HL-60/S4 treated with retinoic acid at 250 ng/mL for 4 days and 3 days (cell line): Measurements from ENCODE around the gene UNC5CL.

ENCODE experiments used
- in situ Hi-C: fragments of 300-500 bp; cut with MboI; formaldehyde crosslinking; loops from 2 replicates; pipeline ENCODE4 v1.7.0; 2022; ENCODE audit warnings: low sequenced_read_pairs

The UNC5CL gene, protein sequence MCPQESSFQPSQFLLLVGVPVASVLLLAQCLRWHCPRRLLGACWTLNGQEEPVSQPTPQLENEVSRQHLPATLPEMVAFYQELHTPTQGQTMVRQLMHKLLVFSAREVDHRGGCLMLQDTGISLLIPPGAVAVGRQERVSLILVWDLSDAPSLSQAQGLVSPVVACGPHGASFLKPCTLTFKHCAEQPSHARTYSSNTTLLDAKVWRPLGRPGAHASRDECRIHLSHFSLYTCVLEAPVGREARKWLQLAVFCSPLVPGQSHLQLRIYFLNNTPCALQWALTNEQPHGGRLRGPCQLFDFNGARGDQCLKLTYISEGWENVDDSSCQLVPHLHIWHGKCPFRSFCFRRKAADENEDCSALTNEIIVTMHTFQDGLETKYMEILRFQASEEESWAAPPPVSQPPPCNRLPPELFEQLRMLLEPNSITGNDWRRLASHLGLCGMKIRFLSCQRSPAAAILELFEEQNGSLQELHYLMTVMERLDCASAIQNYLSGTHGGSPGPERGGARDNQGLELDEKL

DNA sequence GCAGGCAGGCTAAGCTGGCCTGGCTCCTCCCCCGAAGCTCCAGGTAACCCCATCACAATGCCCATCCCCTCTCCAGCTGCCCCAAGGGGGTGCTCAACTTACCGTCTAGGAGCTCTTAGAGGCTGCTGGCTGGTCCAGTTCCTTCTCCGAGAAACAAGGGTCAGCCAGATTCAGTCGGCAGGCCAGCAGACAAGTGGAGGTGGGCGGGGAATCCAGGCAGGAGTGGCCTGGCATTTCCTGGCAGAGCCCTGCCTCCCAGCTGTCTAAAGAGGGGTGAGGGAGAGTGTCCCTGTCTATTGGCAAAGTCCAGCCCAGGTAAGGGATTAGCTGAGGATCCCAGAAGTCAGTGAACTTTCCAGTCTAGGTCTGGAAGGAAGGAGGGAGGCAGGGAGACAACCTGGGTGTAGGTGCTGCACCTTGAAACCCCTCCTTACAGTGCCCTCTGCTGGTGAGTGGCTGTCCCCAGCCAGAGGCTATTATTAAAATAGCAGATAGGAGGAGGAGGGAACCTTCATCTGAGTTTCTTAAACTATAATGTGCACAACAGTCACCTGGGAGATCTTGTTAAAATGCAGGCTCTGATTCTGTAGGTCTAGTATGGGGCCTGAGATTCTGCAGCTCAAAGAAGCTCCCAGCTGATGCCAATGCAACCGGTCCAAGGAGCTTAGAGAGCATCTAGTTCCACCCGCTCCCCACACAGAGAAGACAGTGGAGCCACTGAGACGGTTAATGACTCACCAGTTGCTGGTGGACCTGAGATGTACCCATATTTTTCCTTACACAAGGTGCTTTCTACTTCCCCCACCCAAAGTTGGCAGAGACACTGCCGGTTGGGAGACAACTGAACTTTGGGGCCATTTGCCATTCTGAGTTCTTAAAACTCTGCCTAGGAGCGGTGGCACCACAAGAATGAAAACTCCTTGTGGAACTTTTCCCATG is at the start of gene UNC5CL:
Gene UNC5CL, minus strand, starts transcription at position 162 of the 939 bp plus-strand sequence. CDS start 4,147 bp downstream, outside the sequence.
- in situ Hi-C loops: no loop called here

DNA sequence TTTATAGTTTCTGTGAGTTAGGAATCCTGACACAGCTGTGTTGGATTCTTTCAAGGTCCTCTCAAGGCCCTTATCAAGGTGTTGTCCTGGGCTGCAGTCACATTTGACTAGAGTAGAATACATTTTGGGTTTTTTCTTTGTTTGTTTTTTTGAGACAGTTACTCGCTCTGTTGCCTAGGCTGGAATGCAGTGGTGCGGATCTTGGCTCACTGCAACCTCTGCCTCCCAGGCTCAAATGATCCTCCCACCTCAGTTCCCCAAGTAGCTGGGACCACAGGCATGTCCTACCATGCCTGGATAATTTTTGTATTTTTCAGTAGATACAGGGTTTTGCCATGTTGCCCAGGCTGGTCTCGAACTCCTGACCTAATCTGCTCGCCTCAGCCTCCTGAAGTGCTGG is 49.4 kb upstream of the UNC5CL start:
- in situ Hi-C loops: loop anchor here (10.0 kb wide), 1 partner anchor 226 kb away; no protein-coding TSS in a partner anchor

- in situ Hi-C loops: loop anchor here (10.0 kb wide), 1 partner anchor 230 kb away; no protein-coding TSS in a partner anchor
Observed at GRCh38 chr6:41085182-41085581, 46.2 kb upstream of the UNC5CL start.

- in situ Hi-C loops: loop anchor here (10.0 kb wide), 1 partner anchor 232 kb away; no protein-coding TSS in a partner anchor
Observed at GRCh38 chr6:41083072-41083471, 44.1 kb upstream of the UNC5CL start.

GRCh38 chr6:41080621-41081020 is 41.6 kb upstream of the UNC5CL start:
- in situ Hi-C loops: loop anchor here (10.0 kb wide), 1 partner anchor 234 kb away; no protein-coding TSS in a partner anchor

- in situ Hi-C loops: no loop called here
Observed at GRCh38 chr6:41079080-41079479, 40.1 kb upstream of the UNC5CL start.

DNA sequence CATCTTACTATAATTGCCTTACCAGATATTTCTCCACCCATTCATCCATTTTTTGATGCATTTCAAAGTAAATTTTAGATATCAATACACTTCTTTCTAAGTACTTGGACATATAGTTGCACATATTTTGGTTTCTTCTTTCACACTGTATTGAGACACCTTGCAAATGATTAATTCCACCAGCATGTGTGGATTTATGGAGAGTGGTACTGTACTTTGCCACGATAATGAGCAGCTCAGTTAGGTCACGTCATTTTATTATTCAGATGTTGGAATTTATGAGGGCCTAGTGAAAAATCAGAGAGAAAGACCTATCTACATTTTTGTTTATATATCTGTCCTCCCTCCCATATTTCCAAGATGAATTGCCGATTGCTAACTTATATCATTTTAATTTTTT is 39.1 kb upstream of the UNC5CL start:
- in situ Hi-C loops: no loop called here

GRCh38 chr6:41077536-41077935 is 38.5 kb upstream of the UNC5CL start:
- in situ Hi-C loops: no loop called here

DNA sequence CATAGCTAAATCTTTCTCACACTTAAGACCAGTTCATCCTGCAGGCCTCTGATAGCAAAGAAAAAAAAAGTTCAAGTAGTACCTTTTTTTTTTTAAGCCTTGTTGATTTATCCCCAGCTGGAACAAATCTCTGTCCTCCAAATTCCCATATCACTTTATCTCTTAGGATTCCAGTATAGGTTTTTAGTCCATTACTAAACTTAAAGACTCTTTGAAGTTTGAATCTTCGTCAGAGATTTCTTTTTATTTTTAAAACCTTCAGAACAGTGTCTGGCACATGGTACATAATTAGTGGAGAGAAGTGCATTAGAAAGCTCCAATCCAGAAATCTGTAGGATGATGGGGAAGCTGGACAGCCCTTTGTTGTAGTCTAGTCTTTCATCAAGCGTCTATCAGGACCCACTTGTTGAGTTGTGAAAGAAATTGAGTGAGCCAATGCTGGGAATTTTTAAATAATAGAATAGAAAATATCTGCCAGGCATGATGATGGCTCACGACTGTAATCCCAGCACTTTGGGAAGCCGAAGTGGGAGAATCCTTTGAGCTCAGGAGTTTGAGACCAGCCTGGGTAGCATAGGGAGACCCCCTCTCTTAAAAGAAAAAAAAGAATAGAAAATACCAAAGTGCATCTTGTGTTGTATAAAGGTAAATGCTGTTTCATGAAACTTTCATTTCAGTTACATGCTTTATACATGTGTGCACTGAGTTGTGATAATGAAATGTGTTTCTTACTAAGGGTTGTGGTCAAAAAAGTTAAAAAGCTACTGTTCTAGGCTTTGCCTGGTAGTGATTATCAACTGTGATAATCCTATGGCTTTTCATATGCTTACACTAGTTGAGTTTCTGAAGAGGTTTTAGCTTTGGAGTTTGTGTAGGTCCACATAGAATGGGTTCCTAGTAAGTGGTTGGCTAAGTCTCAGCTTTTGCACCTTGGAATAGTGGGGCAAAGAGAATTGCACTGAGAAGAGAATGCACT is 36.9 kb upstream of the UNC5CL start:
- in situ Hi-C loops: no loop called here

- in situ Hi-C loops: no loop called here
Observed at GRCh38 chr6:41074692-41075436, 35.8 kb upstream of the UNC5CL start.

DNA sequence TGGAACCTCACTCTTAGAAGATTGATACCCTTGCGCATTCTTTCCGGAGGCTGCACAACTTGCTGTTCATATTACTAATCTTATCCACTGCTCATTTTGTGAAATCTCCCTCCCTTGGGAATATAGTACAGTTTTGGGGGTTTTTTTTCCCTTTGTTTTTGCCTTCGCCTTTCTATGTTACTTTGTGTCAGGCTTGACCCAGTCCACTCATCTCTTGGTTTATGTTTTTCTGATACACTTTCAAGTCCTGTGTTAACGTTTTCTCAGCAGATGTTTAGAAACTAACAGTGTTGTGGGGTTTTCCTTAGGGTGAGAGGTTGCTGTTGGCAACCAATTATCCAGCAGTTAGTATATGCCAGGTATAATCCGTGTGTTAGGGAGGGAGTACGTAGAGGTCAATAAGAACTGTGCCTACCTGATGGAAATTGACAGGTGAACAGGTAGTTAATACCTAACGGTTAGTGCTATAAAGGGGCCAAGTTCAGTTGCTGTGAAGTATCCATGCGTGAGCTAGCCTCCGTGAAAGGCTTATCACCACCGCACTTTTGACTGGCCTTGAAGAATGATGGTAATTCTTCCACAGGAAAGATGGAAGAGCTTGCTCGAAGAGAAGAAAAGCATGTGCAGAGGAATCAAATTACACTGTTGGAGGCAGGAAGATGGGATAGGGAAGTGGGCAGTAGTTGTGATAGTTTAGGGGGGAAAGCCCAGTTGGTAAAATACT is 35.1 kb upstream of the UNC5CL start:
- in situ Hi-C loops: no loop called here

DNA sequence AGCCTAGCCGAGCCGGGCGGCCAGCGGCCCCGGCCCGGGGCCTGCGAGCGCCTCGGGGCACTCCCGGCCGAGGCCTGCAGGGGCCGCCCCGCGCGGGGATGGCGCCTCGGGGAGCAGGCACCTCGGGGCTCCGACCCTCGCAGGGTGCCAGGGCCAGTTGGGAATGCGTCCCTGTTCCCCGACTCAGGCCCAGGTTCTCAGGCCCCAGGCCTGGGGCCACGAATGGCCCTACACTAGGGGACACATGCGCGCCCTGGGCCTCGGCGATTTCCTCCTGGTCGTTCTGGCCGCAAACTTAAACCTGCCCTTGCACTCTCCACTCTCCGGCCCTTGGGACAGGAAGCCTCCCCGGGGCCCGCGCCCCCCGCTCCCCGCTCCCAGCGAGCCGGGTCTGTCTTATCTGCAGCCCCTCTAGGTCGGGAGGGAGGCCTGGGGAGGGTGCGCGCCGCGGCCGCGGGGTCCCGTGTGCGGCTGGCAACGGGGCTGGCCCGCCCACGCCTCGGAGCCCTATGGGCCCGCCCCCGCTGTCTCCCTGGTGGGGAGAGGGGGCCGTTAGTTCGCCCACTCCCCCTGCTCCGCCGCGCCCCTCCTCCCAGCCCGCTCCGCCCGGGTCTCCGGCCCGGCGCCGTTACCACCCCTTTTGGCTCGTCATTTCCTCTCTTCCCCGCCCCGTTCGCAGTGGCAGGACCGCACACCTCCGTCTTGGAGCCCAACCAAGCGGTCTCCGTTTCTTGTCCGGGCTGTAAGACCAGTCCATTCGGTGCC is 34.4 kb upstream of the UNC5CL start:
- in situ Hi-C loops: no loop called here

- in situ Hi-C loops: no loop called here
Observed at GRCh38 chr6:41072836-41073202, 33.8 kb upstream of the UNC5CL start, which contains the start of gene NFYA. Gene NFYA (plus strand): TSS chr6:41072974. CDS start chr6:41079090, 6,116 bp downstream.

GRCh38 chr6:41071923-41072835 is 33.2 kb upstream of the UNC5CL start, which contains the start of gene OARD1:
Gene OARD1 (minus strand): TSS chr6:41072356. CDS start chr6:41071634, 722 bp downstream.
- in situ Hi-C loops: no loop called here

DNA sequence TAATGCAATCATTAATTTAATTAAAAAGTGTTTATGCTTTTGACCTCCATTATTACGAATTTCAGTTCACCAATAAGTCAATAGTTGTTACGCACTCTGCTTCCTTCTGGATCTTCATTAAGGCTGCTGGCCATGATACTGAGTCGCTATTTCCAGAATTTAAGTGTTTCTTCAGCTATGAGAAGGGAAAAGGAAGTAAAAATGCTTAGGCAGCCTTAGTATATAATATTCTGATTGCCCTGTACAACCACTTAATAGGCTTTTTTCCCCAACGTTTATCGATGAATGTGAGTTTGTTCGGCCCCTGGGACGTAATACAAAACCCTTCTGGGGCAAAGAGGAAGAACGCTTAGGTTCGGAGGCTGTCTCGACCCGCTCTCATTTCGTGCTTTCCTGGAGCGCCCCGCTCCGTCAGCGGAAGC is 32.5 kb upstream of the UNC5CL start:
- in situ Hi-C loops: no loop called here

DNA sequence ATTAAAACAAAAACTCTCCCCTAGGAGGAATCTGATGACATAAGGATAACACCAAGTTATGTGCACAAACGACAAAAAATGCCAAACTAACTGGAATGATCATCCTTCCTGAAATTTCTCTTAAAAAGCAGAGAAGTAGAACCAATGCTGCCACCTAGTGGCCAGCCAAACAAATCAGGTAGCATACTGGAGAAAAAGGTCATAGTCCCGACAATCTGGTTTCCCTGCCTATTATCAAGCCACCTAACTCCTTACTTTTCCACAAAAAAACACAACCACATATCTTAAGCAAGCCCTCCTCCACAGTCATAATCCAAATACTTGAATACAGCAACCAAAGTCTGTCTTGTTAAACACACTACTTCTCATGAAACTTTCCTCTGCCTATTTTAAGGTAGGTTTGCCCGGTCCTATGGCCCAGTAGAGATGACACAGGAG is 27.9 kb upstream of the UNC5CL start:
- in situ Hi-C loops: no loop called here
